CD14-positive monocyte (primary cell): Measurements from ENCODE around the gene GLB1L3. TPM values are rescaled to one million over a fixed set of nuclear protein-coding genes. Genes with fewer than 3 reads are reported as not detected.

Source experiments
- DNase-seq, 3 donors: peaks; one replicate each; pipeline ENCODE4 v3.0.0-alpha.2; 2011 to 2022
- H2AFZ ChIP-seq: 2 replicates; pipeline ENCODE4 v1.6.0; 2012; ENCODE audit warnings: mild to moderate bottlenecking, low read depth, low read length, inconsistent platforms; ENCODE audit not compliant: insufficient read depth, poor library complexity, severe bottlenecking
- H3K27ac ChIP-seq, 2 donors: 1 replicate in 1 of 2; 2 replicates in 1 of 2; pipeline ENCODE4 v1.5.1; 2012 to 2013; ENCODE audit warnings: low read length in 2 of 2, control low read depth in 1 of 2, inconsistent platforms in 1 of 2, low read depth in 1 of 2, mild to moderate bottlenecking in 1 of 2
- H3K27me3 ChIP-seq, 2 donors: one replicate each; pipeline versions ENCODE4 v1.6.0 to v1.6.1; 2011 to 2013; ENCODE audit warnings: low read length in 2 of 2; ENCODE audit not compliant: control insufficient read depth in 2 of 2, insufficient read depth in 2 of 2
- H3K36me3 ChIP-seq, 2 donors: replicated peaks in 1 of 2; 1 replicate in 1 of 2; 2 replicates in 1 of 2; pipeline versions ENCODE4 v1.5.1 to v1.6.1; 2012 to 2013; ENCODE audit warnings: low read length in 2 of 2, control low read depth in 1 of 2, inconsistent platforms in 1 of 2, mild to moderate bottlenecking in 1 of 2; ENCODE audit not compliant: insufficient read depth in 2 of 2, control insufficient read depth in 1 of 2
- H3K4me1 ChIP-seq, 2 donors: 1 replicate in 1 of 2; 2 replicates in 1 of 2; pipeline versions ENCODE4 v1.5.1 to v1.6.1; 2012 to 2013; ENCODE audit warnings: low read length in 2 of 2, control low read depth in 1 of 2, inconsistent platforms in 1 of 2, mild to moderate bottlenecking in 1 of 2, moderate library complexity in 1 of 2; ENCODE audit not compliant: insufficient read depth in 2 of 2, control insufficient read depth in 1 of 2
- H3K4me2 ChIP-seq: replicated peaks from 2 replicates; pipeline ENCODE3; 2012; ENCODE audit warnings: low read length, moderate library complexity, mild to moderate bottlenecking; ENCODE audit not compliant: poor library complexity, severe bottlenecking; ENCODE audit errors: extremely low read depth
- H3K4me3 ChIP-seq, 3 experiments: fragments of 200-600 bp in 1 of 3; sonication (generic) in 1 of 3; replicated peaks in 1 of 3; 1 replicate in 2 of 3; 2 replicates in 1 of 3; pipeline ENCODE4 v1.5.1; 2011 to 2013; ENCODE audit warnings: low read length in 3 of 3, mild to moderate bottlenecking in 3 of 3, control low read depth in 2 of 3, low read depth in 2 of 3, inconsistent platforms in 1 of 3, moderate library complexity in 1 of 3
- H3K79me2 ChIP-seq: 2 replicates; pipeline ENCODE4 v1.6.0; 2012; ENCODE audit warnings: mild to moderate bottlenecking, control low read depth, inconsistent platforms, low read length, moderate library complexity; ENCODE audit not compliant: insufficient read depth
- H3K9ac ChIP-seq: 2 replicates; pipeline ENCODE4 v1.6.0; 2017; ENCODE audit warnings: low read length, mild to moderate bottlenecking; ENCODE audit not compliant: insufficient read depth, poor library complexity, severe bottlenecking
- H3K9me3 ChIP-seq, 2 donors: replicated peaks in 1 of 2; 1 replicate in 1 of 2; 2 replicates in 1 of 2; pipeline versions ENCODE4 v1.5.1 to v1.6.1; 2012 to 2013; ENCODE audit warnings: low read length in 2 of 2, control low read depth in 1 of 2; ENCODE audit not compliant: control insufficient read depth in 1 of 2, insufficient read depth in 1 of 2
- H4K20me1 ChIP-seq: 2 replicates; pipeline ENCODE4 v1.6.0; 2012; ENCODE audit warnings: mild to moderate bottlenecking, low read length, control low read depth, moderate library complexity; ENCODE audit not compliant: insufficient read depth
- H3K27ac Mint-ChIP-seq, 7 donors: one replicate each; pipeline ENCODE4 v1.8.0; 2020; ENCODE audit warnings: mild to moderate bottlenecking in 7 of 7, mixed read lengths in 7 of 7, moderate library complexity in 6 of 7, inconsistent platforms in 2 of 7
- H3K27me3 Mint-ChIP-seq, 3 donors: one replicate each; pipeline ENCODE4 v1.8.0; 2021 to 2022; ENCODE audit warnings: low read depth in 3 of 3, mild to moderate bottlenecking in 3 of 3, mixed read lengths in 3 of 3, moderate library complexity in 3 of 3, inconsistent platforms in 1 of 3
- H3K36me3 Mint-ChIP-seq, 2 donors: one replicate each; pipeline ENCODE4 v1.8.0; 2020; ENCODE audit warnings: mixed read lengths in 2 of 2, inconsistent platforms in 1 of 2, mild to moderate bottlenecking in 1 of 2
- H3K4me1 Mint-ChIP-seq: one replicate; pipeline ENCODE4 v1.8.0; 2020; ENCODE audit warnings: mild to moderate bottlenecking, mixed read lengths
- H3K4me3 Mint-ChIP-seq, 2 donors: one replicate each; pipeline ENCODE4 v1.8.0; 2020; ENCODE audit warnings: mild to moderate bottlenecking in 2 of 2, mixed read lengths in 2 of 2, moderate library complexity in 1 of 2
- H3K9me3 Mint-ChIP-seq, 7 donors: one replicate each; pipeline ENCODE4 v1.8.0; 2020 to 2022; ENCODE audit warnings: mixed read lengths in 7 of 7, mild to moderate bottlenecking in 6 of 7, moderate library complexity in 6 of 7, inconsistent platforms in 2 of 7
- WGBS: methylation state at CpG from one replicate; pipeline ENCODE4 v1.1.5; 2013; ENCODE audit warnings: missing lambda C conversion rate; ENCODE audit not compliant: insufficient coverage; 5-methylcytosine and 5-hydroxymethylcytosine counted together
- intact Hi-C, 2 donors: fragments of 100-400 bp; cut with micrococcal nuclease; formaldehyde crosslinking; loops; one replicate each; pipeline versions ENCODE4 v1.15.0 to v1.15.1; 2023
- polyA plus RNA-seq, 3 donors: library from polyadenylated mRNA; depleted of rRNA in 1 of 3; unstranded in 2 of 3; stranded (reverse) in 1 of 3; fragments of 300-500 nt in 2 of 3; fragments of >200 nt in 1 of 3; fragmentation: Illumina TruSeq in 2 of 3; gene quantifications; 1 replicate in 2 of 3; 2 replicates in 1 of 3; pipeline ENCODE4 v1.2.3, GENCODE V29; 2012 to 2021
- TF ChIP-seq, protein P1 (sequence below): fragments of 200-600 bp; IDR thresholded peaks from one replicate; pipeline ENCODE4 v1.8.0; 2022; ENCODE audit warnings: antibody characterized with exemption, mild to moderate bottlenecking

GLB1L3 gene
- polyA plus RNA-seq, 3 donors = not detected

DNA sequence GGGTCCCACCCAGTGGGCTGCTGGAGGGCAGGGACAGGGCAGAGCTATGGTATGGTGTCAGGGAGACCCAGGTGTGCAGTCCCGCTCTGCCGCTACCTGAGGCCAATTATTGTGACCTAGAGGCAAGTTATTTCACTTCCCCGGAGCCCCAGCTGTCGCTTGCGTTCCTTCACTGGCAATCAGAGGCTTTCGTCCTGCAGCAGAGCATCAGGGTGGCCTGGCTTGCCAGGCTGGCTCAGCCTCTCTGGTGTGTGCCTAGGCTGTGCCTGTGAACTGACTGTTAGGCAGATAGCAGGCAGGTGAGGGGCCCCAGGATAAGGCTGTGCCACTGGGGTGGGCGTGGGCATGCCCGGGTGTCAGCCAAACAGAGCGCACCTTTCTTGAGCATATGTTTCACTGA lies 87.0 kb downstream of the GLB1L3 start:
- Histone ChIP-seq H3K4me2 (no peak overlapping the region), H2AFZ (no peak overlapping the region), H3K27me3 (no peaks in the 10 kb centered on the region), H3K9me3 (no peaks in the 10 kb centered on the region), H3K9ac (no peak overlapping the region), H3K36me3 (no peaks in the 10 kb centered on the region), H3K27ac (no peak overlapping the region), H3K4me1 (no peaks in the 10 kb centered on the region), H3K4me3 (no peak overlapping the region), H3K79me2 (no peaks in the 10 kb centered on the region), H4K20me1 (no peaks in the 10 kb centered on the region)
- H3K36me3 Mint-ChIP-seq = no peaks in the 10 kb centered on the region
- peaks cover 12 to 14% (median 12%) of the 10 kb centered on the region in 3 donors for H3K27me3 Mint-ChIP-seq
- 93% methylated on average over 9 of the region's 9 CpGs for WGBS
- H3K9me3 Mint-ChIP-seq = peaks cover 0 to 2% (median 0%) of the 10 kb centered on the region in 7 donors
- DNase-seq = no peak
- no peaks in the 10 kb centered on the region for H3K4me1 Mint-ChIP-seq
- no peak overlapping the region for H3K4me3 Mint-ChIP-seq
- no peak overlapping the region for H3K27ac Mint-ChIP-seq
- TF ChIP-seq, protein P1, sequence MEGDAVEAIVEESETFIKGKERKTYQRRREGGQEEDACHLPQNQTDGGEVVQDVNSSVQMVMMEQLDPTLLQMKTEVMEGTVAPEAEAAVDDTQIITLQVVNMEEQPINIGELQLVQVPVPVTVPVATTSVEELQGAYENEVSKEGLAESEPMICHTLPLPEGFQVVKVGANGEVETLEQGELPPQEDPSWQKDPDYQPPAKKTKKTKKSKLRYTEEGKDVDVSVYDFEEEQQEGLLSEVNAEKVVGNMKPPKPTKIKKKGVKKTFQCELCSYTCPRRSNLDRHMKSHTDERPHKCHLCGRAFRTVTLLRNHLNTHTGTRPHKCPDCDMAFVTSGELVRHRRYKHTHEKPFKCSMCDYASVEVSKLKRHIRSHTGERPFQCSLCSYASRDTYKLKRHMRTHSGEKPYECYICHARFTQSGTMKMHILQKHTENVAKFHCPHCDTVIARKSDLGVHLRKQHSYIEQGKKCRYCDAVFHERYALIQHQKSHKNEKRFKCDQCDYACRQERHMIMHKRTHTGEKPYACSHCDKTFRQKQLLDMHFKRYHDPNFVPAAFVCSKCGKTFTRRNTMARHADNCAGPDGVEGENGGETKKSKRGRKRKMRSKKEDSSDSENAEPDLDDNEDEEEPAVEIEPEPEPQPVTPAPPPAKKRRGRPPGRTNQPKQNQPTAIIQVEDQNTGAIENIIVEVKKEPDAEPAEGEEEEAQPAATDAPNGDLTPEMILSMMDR = no peak
- intact Hi-C loops = no loop called here

GRCh38 chr11:134363592-134363991 lies 87.4 kb downstream of the GLB1L3 start:
- no peak overlapping the region for H3K4me2 ChIP-seq
- H3K9ac ChIP-seq = no peak overlapping the region
- Mint-ChIP-seq H3K4me3 (no peak overlapping the region), H3K27ac (no peak overlapping the region), H3K27me3 (peaks cover 12 to 14% (median 12%) of the 10 kb centered on the region in 3 donors), H3K4me1 (no peaks in the 10 kb centered on the region), H3K36me3 (no peaks in the 10 kb centered on the region), H3K9me3 (peaks cover 0 to 2% (median 0%) of the 10 kb centered on the region in 7 donors)
- no peaks in the 10 kb centered on the region for H3K79me2 ChIP-seq
- intact Hi-C loops = no loop called here
- no peak overlapping the region for H3K4me3 ChIP-seq
- TF ChIP-seq, protein P1 = no peak
- no peak overlapping the region for H3K27ac ChIP-seq
- DNase-seq = no peak
- no peaks in the 10 kb centered on the region for H4K20me1 ChIP-seq
- no peak overlapping the region for H2AFZ ChIP-seq
- H3K9me3 ChIP-seq = no peaks in the 10 kb centered on the region
- no peaks in the 10 kb centered on the region for H3K4me1 ChIP-seq
- H3K27me3 ChIP-seq = no peaks in the 10 kb centered on the region
- 97% methylated on average over 3 of the region's 7 CpGs for WGBS
- no peaks in the 10 kb centered on the region for H3K36me3 ChIP-seq
